Measurements from ENCODE around the gene SFT2D1. TPM values are rescaled to one million over a fixed set of nuclear protein-coding genes. Genes with fewer than 3 reads are reported as not detected.

SFT2D1 gene
- total RNA-seq, 4 donors from 2014 or later = 36.8 to 53.5 (median 48.4) TPM

DNA sequence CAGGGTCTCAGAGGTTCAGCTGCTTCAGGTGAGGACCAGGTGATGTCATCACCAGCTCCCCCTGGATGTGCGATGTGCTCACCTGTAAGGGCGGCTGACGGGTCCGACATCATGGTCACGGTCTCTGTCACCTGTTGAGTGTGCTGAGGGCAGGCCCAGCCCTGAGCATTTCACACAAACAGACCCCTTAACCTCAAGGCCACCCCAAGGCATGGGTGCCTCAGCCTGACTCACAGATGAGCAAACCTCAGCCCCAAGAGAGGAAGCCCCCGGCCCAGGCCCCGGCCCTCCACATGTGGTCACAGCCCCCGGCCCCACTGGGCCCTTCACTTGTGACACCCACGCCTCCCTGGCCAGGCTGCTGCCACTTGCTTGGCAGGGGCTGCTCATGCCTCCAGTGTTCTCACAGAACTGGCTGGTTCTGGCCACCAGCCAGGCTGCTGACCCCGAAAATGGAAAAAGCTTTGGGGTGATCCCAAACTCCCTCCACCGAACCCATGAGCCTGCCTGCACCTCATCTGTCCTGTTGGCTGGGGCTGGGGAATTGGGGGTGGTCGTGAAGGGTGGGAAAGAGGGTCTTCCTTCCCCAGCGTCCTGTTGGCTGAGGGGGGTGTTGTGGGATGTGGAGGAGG, 67.5 kb downstream of the SFT2D1 start:
- 79 to 83% methylated on average over 9 of the region's 13 CpGs for WGBS, 2 donors
- H3K36me3 ChIP-seq = no peaks in the 10 kb centered on the region
- intact Hi-C loops (cut with DNase I) = loop anchor here (2.0 kb wide), 1 partner anchor 124 kb away; no protein-coding TSS in a partner anchor
- no peaks in the 10 kb centered on the region for H3K9me3 ChIP-seq
- H3K27me3 ChIP-seq = no peaks in the 10 kb centered on the region
- H3K27ac ChIP-seq = no peak overlapping the region
- peaks cover 3 to 11% of the 10 kb centered on the region in 2 donors for H3K4me1 ChIP-seq
- no peak for DNase-seq
- no peak for TF ChIP-seq POLR2A (IDR thresholded peaks at IDR 0.05)
- TF ChIP-seq, protein P1, sequence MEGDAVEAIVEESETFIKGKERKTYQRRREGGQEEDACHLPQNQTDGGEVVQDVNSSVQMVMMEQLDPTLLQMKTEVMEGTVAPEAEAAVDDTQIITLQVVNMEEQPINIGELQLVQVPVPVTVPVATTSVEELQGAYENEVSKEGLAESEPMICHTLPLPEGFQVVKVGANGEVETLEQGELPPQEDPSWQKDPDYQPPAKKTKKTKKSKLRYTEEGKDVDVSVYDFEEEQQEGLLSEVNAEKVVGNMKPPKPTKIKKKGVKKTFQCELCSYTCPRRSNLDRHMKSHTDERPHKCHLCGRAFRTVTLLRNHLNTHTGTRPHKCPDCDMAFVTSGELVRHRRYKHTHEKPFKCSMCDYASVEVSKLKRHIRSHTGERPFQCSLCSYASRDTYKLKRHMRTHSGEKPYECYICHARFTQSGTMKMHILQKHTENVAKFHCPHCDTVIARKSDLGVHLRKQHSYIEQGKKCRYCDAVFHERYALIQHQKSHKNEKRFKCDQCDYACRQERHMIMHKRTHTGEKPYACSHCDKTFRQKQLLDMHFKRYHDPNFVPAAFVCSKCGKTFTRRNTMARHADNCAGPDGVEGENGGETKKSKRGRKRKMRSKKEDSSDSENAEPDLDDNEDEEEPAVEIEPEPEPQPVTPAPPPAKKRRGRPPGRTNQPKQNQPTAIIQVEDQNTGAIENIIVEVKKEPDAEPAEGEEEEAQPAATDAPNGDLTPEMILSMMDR (IDR thresholded peaks at IDR 0.05) = no peak
- no peak overlapping the region for H3K4me3 ChIP-seq (replicated peaks in 1 of 3)

DNA sequence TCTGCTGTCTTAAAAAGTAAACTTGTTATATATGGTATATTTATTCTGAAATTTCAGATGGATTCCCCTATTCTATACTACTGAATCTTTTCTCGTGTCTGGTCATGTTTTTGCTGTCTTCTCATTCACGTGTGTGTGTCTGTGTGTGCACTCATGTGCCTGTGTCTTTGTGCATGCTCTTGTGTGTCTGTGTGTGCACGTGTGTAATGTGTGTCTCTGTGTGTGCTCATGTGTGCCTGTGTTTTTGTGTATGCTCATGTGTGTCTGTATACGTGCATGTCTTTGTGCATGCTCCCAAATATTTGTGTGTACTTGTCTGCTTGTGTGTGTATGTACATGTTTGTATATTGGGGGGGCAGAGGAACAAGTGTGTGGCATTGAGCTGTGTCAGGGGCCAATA, 68.2 kb downstream of the SFT2D1 start:
- Histone ChIP-seq H3K9me3 (no peaks in the 10 kb centered on the region), H3K4me1 (peaks cover 3 to 11% of the 10 kb centered on the region in 2 donors), H3K27ac (no peak overlapping the region), H3K27me3 (no peaks in the 10 kb centered on the region), H3K36me3 (no peaks in the 10 kb centered on the region), H3K4me3 (replicated peaks in 1 of 3) (no peak overlapping the region)
- intact Hi-C loops (cut with DNase I) = loop anchor here (2.0 kb wide), 1 partner anchor 125 kb away; no protein-coding TSS in a partner anchor
- no peak for TF ChIP-seq POLR2A (IDR thresholded peaks at IDR 0.05)
- TF ChIP-seq, protein P1 (IDR thresholded peaks at IDR 0.05) = no peak
- DNase-seq = no peak
- WGBS, 2 donors = 79 to 81% methylated on average over 4 of the region's 4 CpGs

DNA sequence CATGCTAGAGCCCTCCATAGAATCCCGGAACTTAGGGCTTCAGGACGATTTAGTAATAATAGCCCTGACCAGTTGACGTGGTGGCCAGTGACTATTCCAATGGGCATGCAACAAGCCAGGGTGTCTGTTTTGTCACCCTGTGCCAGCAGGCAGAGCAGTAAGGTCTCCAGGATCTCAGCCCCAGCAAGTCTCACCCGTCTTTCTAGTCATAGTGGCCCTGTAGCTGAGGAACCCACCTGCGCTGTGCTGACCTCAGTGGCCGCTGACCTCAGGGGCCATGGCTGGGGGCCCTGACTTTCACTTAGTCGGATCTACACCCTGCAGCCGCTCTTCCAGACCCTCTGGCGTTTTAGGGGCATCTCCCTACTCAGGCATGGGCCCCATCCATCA, 71.0 kb downstream of the SFT2D1 start:
- no peak overlapping the region for H3K4me3 ChIP-seq (replicated peaks in 1 of 3)
- no peak overlapping the region for H3K27ac ChIP-seq
- no peaks in the 10 kb centered on the region for H3K36me3 ChIP-seq
- DNase-seq = no peak
- H3K27me3 ChIP-seq = no peaks in the 10 kb centered on the region
- TF ChIP-seq, protein P1 (IDR thresholded peaks at IDR 0.05) = no peak
- no peak for TF ChIP-seq POLR2A (IDR thresholded peaks at IDR 0.05)
- intact Hi-C loops (cut with DNase I) = no loop called here
- H3K9me3 ChIP-seq = no peaks in the 10 kb centered on the region
- peaks cover 3% of the 10 kb centered on the region in 2 donors for H3K4me1 ChIP-seq
- WGBS, 2 donors = 88 to 92% methylated on average over 8 to 9 of the region's 9 CpGs

DNA sequence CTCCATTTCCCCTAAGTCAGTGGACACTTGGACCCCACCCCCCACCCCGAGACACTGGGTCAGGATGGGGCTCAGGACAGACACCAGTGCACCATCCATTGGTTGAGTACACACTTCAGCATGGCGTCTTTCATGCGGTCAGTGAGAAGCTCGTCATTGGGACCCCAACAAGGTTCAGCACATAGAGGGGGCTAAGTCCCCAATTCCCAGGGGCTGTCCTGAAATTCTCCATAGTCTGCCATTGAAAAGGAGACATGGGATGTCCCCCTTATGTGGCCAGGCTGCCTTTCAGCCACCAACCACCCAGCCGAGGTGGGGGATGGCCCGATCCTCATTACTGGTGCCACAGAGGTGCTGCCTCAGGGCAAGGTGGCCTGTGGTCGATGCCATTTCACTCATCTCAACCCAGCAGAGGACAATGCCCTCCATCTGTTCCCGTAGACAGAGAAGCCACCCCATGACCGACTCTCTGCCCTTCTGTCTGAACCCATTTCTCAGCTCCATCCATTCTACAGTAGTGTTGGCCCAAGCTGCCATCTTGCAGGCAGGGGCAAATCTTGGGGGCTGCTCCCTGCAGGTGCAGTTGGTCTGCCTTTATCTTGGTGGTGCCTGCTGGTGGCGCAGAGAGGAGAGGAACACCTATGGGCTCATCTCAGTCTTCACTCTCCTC, 71.5 kb downstream of the SFT2D1 start:
- no peaks in the 10 kb centered on the region for H3K27me3 ChIP-seq
- no peak overlapping the region for H3K27ac ChIP-seq
- no peaks in the 10 kb centered on the region for H3K9me3 ChIP-seq
- no peaks in the 10 kb centered on the region for H3K36me3 ChIP-seq
- DNase-seq = no peak
- no peak for TF ChIP-seq POLR2A (IDR thresholded peaks at IDR 0.05)
- TF ChIP-seq, protein P1 (IDR thresholded peaks at IDR 0.05) = no peak
- peaks cover under 1 to 3% of the 10 kb centered on the region in 2 donors for H3K4me1 ChIP-seq
- intact Hi-C loops (cut with DNase I) = no loop called here
- H3K4me3 ChIP-seq (replicated peaks in 1 of 3) = no peak overlapping the region
- WGBS, 2 donors = 86 to 89% methylated on average over 9 of the region's 10 CpGs

Other genes with a start within 250 kb of the SFT2D1 start
- gene TBXT, start 174.7 kb downstream of the SFT2D1 start, total RNA-seq = 1 to 10 TPM in 1 of 4 donors, under 1 TPM in 1, not detected in 2; 0.13 to 1.3 TPM
- gene PRR18, start 34.2 kb downstream of the SFT2D1 start, total RNA-seq = under 1 TPM in 3 of 4 donors, not detected in 1; 0.21 to 0.67 (median 0.59) TPM
- 100 to 1,000 TPM in 2 of 4 donors, 10 to 100 TPM in 2; 69.1 to 128 (median 103) TPM for gene MPC1, start 40.4 kb upstream of the SFT2D1 start, total RNA-seq
- 10 to 100 TPM in 1 of 4 donors, 1 to 10 TPM in 3; 3.7 to 13.4 (median 9.0) TPM for gene RAMACL, start 244.1 kb upstream of the SFT2D1 start, total RNA-seq